ENCODE results near the gene TSPAN31.
A peak's percentile ranks its signal among the peaks of the same experiment; 100 is the strongest.

TSPAN31 gene

DNA sequence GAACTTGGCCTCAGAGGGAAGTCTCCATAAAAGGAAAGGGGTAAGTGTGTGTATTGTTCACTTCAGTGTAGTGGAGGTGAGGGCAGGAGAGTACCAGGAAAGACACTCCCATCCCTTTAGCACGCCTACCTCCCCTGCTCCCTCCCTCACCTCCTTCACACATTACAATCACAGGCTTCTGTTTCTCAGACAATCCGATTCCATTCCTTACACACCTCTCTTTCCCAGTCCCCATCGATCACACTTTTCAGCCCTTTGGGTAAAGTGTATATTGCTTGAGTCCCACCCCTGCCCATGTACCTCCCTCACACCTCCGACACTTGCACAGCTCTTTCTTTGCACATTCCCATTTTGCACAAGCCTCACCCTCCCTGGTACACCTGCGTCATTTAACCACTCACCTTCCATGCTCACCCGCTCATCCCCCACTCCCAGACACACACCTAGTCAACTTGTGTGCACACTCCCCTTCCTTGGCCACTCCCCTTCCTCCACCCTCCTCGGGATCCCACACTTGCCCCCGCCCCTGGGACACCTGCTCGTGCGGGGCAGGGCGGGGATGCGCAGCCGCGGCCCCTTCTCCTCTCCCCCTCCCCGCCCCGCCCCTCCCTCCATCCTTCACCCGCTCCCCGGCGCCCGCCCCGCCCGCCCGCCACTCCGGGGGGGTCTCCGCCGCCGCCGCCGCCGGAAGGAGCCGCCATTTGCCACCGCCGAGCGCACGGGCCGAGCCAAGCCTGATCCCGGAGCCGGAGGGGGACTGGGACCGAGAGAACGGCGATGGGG is 9.8 kb downstream of the TSPAN31 start, which contains the start of gene MARCHF9:
MARCHF9 (plus strand) TSS at position 693 of the 783 bp plus-strand sequence. CDS start 426 bp downstream, outside the sequence.
- peak; percentile 83 for DNase-seq

DNA sequence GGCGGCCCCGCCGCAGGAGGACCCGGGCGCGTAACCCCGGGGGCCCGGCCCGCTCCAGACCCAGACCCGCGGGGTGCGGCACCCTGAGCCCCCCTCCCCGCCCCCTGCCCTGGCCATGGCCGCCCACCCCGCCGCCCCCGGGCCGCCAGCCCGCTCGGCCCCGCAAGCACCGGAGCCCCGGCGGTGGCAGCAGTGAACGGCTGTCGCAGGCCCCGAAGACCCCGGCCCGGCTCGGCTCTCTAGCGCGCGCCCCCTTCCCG is 10.3 kb downstream of the TSPAN31 start:
- no peak for DNase-seq

DNA sequence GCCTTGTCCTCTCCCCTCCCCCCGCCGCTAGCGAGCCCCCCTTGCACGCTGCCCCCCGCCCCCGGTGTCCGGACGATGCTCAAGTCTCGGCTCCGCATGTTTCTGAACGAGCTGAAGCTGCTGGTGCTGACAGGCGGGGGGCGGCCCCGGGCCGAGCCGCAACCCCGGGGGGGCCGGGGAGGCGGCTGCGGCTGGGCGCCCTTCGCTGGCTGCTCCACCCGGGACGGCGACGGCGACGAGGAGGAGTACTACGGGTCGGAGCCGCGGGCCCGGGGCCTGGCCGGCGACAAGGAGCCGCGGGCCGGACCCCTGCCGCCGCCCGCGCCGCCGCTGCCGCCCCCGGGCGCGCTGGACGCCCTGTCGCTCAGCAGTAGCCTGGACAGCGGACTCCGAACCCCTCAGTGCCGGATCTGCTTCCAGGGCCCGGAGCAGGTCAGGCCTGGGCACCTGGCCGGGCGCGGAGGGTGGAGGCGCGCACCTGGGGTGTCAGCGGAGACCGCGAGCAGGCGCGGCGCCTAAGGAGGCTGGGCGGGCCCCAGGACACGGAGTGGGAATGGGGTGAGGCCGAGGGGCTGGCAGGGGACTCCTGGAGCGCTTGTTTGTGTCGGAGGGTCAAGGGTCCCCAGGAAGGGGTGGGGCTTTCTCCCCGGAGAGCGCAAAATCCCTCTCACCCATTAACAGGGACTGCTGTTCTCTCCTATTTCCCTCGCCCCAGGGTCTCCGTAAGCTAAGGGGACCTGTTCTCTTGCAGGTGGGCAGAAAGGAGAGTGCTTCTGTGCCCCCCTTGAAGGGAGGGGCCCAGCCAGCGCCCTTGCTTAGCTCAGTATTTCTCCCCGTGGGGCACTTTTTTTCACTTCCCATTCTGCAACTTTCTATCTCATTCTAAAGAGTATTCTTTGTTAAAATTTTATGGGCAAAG is 10.9 kb downstream of the TSPAN31 start:
- DNase-seq, result no peak

DNA sequence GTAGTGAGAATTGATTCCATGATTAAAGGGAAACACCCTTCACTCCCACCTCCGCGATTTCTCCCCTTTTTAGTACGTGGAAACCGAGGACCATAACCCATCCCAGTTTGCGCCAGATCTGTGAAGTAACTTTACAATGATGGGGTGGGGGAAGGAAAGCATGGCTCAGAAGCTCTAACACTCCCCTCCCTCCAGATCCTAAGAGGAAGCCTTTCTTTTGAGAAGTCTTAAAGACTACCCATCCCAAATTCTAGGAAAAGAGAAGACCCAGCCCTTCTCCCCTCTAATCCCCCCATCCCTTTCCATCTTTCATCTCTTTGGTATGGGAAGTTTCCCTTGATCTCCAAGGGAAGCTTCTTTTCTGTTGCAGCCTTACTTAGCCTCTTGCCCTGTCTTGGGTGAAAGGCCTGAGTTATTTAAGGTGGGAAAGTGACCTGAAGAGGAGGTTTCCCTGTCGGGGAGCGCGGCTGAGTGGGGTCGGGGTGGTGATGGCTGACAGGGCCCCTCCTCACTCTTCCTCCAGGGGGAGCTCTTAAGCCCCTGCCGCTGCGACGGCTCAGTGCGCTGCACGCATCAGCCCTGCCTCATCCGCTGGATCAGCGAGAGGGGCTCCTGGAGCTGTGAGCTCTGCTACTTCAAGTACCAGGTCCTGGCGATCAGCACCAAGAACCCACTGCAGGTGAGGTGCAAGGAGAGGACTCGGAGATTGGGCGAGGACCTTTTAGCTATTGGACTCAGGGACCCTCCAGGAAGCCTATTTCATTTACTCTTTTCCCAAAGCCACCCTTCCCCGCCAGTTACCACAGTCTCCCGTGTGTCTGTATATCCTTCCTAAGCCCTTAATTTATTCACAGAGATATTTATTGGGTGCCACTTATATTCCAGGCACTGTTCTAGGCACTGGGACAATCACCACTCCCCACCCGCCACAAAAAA is 11.8 kb downstream of the TSPAN31 start:
- no peak for DNase-seq

DNA sequence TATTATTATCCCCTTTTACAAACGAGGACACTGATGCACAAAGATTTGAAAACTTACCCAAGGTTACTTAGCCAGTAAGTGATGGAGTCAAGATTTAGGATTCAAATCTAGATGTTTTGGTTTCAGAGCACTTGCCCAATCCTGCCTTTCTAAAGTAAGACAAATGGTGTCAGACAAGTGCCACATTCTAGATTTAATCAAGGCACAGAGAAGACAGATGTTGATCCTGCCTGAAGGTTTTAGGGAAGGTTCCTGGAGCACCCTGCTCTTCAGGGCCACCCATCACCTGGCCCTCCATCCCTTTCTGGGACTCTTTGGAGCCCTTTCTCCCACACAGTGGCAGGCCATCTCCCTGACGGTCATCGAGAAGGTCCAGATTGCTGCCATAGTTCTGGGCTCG is 12.9 kb downstream of the TSPAN31 start:
- DNase-seq, result no peak

DNA sequence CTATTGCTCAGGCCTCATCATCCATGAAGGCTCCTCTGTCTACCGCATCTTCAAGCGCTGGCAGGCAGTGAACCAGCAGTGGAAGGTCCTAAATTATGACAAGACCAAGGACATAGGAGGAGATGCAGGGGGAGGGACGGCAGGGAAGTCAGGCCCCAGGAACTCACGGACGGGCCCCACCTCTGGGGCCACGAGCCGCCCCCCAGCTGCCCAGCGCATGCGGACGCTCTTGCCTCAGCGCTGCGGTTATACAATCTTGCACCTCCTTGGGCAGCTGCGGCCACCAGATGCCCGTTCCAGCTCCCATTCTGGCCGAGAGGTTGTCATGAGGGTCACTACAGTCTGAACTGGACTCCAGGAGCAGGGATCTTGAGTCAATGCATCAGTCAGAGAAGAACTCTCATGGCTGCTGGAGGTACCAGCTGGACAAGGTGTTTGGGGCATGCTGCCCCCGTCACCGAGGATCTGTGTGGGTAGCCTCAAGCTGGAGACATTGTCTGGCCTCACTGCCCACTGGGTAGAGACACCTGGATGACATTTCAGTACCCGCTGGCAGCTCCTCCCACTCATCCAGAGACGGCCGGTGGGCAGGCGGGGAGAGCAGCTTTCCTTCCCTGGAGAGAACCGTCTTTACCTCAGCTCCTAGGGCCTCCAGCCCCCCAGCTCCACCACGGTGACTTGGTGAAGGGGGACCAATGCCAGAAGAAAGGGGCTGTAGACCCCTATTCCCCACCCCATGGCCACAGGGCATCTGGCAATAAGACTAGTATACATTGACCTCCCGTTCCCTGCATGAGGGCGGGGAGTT is 13.9 kb downstream of the TSPAN31 start:
- no peak for DNase-seq

DNA sequence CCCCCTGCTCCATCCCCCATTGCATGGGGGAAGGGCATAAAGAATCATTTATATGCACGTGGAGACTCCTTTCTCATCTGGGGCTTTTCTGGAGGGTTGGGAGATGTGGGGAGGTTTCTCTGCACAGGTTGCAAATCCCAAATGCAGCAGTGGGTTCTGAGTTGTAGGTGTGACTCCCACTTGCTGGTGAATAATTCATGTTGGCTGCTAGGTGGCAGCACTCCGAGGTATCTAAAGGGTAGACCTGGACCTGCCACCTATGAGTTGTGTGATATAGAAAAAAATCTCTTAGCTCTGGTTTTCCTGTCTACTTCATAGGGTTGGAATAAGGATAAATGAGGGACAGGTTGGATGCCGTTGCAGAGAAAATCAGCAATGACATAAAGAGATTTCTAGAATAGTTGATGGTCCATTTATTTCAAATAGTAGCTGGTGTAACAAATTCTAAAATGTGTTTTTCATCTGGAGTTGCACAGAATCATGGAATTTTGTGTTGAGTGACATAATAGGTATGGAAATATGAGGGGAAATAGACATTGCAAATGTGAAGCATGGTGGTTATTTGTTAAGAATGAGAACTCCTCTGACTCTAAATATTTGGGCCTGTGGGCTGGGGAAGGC is 14.6 kb downstream of the TSPAN31 start:
- no peak for DNase-seq

DNA sequence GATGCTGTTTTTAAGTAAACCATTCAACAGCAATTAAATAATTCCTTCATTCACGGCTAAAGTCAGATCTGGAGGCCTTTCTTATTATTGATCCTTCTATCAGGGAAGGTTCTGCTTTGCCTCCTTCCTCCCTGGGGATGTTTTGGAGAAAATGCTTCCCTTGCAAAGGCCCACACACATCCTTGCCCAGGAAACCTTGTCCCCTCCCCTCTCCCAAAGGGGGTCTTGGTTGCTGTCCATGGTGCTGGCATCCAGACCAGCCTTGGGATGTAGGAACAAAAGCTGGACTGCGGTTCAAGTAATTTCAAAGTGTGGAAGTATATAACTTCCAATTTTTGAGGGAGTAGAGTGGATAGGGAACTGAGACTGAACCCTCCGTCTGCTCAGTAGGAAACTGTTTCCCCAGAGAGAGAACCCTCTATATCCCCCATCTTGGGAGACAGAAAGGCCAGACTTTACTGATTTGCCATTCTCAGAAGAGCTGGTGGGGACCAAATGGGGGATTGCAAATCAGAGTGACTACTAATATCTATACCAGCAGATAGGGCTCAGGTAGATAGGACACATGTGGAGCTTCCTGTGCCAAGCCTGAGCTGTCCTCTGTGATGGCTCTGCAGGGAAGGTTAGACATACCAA is 15.6 kb downstream of the TSPAN31 start:
- DNase-seq, result no peak

DNA sequence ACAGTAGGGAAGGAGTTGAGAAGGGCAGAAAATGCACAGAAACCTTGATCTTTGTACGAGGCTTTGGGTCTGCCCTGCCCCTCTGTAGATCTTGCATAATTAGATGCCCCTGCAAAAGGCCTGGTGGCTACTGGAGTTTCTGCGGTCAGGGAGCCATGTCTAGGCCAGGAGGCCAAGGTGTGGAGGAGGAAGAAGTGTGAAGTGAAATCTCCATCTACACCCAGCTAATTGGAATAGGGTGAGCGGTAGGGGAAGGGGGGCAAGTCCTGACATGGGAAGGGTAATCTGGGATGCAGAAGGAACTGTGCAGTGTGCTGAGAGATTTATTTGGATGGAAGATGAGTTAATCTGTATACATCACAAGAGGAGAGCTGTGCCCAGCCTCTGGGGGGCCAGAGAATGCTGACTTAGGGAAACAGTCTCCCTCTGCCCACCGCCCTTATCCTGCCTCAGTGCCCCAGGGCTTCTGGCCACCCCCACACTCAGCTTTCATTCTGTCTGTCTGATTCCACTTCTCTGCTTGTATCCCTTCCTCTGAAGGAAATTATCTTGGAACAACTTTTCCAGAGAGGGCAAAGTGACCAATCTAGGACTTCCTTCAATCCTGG is 16.7 kb downstream of the TSPAN31 start:
- no peak for DNase-seq

DNA sequence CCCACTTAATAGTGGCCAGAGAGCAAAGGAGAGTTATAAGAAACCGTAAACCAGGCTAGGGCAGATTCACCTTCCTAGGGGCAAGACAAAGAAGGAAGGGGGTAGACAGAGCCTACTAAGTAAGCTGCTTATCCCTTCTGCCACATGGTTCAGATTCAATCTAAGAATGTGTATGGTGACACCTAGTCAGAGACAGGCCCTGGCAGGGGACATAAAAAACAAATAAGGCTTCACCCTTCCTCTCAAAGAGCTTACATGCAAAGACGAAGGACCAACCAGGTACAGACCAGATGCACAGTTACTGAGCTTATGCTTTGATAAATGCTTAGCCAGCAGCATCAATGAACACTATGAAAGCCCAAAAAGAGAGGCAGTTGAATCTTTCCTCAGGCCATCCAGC is 17.6 kb downstream of the TSPAN31 start:
- no peak for DNase-seq

DNA sequence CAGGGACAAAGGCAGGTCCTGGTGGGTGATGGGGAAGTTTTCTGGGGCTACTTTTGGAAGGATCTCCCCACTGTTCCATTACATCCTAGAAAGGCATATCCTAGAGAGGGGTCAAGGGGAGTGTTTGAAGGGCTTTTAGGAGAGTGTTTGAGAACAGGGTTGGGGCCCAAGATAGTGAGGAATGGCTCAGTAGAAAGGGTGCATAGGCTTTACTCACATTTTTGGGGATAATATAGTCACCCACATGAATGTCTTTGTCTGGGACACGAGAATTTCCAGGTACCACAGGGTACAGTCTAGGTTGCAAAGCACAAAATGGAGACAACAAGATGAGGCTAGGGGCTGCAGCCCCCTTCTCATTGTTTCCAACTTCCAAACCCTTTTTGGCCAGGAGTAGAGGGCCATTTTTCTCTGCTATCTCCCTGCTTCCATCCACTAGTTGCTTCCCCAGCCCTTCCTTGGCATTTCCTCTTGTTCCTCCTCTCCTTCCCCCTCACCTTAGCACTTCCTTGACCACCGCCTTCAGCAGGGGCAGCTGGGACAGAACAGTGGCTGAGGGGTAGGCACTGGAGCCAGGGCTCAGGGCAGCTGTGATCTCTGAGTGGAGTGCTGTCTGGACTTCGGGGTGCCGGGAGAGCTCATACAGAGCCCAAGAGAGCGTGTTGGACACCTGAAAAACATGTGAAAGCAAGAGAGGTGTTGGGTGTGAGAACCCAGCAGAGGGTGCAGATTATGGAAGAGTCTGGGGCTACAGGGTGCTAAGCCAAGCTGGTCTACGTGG is 19.2 kb downstream of the TSPAN31 start:
- no peak for DNase-seq

DNA sequence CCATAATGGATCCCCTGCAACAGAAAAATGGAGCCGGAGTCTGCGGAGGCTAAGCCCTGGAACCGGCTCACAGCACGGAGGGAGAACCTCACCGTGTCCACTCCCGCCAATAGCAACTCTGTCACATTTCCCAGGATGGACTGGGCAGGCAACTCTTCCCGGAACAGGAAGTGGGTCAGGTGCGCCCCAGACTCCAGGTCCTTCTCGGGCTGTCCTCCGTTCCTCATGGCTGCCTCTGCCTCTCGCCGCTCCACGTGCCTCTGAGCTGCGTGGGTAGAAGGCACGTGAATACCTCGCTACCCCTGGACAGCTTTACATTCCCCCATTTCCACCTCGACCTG is 19.8 kb downstream of the TSPAN31 start:
- DNase-seq, result no peak

DNA sequence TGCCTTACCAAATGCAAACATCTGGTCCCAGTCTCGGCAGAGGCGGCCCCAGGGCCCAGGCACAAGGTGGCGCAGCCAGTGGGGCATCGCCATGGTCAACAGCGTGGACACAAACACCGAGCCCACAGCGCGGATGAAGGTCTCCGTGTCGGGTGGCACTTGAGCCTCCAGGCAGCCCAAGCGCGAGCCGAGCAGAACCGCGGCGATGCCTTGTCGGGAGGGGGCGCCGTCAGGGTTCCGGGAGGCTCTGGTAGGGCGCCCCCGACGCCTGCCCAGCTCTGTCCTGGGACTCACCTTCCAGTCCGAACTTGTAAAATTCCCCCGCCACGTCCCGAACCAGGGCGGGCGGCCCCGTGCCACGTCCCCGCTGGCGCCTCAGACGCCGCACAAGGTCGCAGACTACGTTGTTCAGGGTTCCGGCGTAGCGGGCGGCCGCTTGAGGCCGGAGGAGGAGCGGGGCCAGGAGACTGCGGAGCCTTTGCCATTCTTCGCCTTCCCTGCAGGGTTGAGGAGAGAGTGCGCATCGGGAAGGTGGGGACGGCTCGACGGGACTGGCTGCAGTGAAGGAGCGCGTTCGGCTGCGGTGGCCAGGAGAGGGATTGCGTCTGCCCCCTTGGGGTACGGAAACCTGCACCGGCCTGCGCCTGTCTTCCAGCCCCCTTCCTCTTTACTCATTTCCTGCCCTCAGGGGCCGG is 20.3 kb downstream of the TSPAN31 start:
- no peak for DNase-seq

DNA sequence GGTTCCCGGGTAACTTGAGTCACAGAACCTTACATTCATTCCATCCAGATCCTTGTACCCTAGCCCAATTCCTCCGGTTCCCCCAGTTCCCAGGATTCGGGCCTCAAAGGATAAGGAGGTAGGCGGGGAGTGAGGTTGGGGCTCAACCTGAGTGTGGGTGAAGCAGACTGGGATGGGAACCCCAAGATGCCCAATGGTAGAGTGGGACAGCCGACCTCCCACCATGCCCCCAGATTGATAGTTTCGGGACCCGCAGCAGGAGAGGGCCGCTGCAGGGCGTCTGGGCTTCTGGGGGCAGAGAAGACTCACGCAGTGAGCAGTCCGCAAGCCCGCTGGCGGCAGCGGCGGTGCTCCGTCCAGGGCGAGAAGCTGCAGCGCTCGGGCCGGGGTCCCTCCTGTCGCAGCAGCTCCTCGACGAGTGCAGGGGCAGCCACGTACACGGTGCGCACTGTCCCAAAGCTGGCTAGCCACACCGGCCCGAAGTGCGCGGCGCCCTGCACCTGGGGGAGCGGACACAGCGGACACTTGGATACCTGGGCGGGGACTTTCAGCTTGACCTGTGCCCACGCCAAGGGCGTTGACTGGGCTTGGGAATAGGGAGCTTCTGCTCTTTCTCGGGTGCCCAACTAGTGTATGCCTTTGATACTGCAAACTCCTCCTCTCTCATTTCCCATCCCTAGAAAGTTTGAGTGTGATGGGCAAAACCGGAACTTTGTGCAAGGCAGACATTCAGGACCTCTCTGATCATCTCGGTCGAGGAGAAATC is 21.0 kb downstream of the TSPAN31 start:
- no peak for DNase-seq

DNA sequence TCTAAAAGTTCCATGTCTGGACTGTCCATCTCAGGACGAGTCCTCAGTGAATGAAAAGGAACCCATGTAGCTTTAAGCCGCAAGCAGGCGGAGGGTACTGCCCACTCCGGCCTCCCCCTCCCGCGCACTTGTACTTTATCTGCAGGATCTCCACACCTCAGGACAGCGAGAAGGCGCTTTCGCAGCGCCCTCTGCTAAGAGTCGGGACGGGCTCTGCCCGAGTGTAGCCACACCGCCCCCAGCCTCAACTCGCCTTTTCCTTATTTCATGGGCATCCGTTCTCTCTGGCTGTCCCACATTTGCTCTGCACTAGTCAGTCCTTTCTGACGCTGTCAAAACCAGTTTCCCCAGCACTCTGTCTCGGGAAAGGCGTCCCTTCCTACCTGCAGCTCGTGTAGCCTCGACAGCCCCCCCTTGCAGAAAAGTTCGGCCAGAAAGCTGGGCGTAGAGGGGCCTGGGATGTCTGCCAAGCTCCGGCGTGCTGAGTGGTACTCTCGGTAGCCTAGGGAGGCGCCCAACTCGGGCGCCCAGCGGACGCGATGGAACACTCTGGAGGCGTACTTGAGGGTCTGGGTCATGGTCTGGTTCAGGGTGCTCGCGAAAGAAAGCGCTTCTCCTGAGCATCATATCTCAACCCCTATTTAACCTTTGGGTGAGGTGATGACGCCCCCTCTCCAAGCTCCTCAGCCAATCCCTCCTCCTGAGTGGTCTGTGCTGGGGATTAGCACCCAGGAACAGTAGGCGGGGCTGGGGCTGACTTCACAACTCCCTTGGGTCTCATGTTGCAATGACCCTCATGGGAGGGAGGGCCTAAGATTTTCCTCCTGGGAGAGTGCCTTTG is 21.8 kb downstream of the TSPAN31 start, which contains the start of gene CYP27B1:
CYP27B1 (minus strand) TSS at position 615 of the 841 bp plus-strand sequence; CDS start at position 578, 37 bp downstream.
- DNase-seq, result peak; percentile 57

DNA sequence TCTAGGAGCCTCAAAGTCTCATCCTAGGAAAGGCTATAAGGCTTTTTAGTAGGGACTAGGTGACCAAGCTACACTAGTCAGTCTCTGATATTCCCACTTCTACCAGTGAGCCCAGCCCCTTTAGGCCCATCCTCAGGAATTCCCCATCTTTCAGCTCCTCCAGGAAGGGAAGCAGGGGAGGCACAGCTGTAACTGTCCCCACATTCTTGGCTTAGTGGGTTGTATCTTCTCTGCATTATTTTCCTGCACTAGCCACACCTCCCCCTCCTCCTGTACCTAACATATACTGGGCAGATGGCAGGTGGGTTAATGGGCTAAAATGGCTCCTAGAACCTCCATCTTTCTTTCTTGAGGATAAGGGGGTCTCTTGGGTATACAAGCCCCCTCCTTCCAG is 22.5 kb downstream of the TSPAN31 start:
- no peak for DNase-seq

DNA sequence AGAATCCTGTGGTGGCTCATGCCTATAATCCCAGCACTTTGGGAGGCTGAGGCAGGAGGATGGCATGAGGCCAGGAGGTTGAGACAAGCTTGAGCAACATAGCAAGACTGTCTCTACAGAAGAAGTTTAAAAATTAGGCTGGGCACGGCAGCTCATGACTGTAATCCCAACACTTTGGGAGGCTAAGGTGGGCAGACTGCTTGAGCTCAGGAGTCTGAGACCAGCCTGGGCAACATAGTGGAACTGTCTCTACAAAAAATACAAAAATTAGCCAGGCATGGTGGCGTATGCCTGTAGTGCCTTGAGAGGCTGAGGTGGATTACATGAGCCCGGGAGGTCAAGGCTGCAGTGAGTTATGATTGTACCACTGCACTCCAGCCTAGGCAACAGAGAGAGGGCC is 23.0 kb downstream of the TSPAN31 start:
- no peak for DNase-seq

DNA sequence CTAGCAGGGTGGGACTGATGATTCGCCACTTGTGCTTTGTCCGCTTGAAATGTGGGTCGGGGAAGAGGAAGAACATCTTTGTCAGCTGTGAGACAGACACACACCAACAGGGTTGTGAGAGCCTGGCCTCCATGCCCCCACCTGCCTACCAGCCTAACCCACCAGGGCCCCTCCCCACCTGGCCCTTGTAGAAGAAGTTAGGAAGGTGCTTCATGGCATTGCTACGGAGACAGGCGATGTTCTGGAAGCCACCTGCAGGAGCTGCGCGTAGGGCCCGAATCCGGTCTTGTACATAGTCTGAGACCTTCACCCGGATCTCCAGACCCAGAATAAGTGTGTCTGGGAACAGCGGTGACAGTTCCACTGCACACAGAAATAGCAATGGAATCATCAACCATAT is 24.8 kb downstream of the TSPAN31 start:
- no peak for DNase-seq

Measured in NCI-H2029 treated with DMSO at 0.1 percent for 48 hours (cell line).